GM18508 (cell line): Measurements from ENCODE around the gene ZBTB25.

Source experiments
- ATAC-seq: cut with Tn5 transposase; IDR thresholded peaks from one replicate; pipeline ENCODE4 v1.9.1; 2021; ENCODE audit warnings: moderate number of reproducible peaks; ENCODE audit not compliant: insufficient read depth, unreplicated experiment

Gene ZBTB25

GRCh38 chr14:64401949-64402348 is 101.7 kb downstream of the ZBTB25 start:
- no peak for ATAC-seq

- ATAC-seq, result no peak
These were observed 102.7 kb downstream of the ZBTB25 start for GRCh38 chr14:64400829-64401459.
